ENCODE measurements around the gene KIAA0040.

KIAA0040 gene

GRCh38 chr1:175200678-175201521 is 8.3 kb upstream of the KIAA0040 start:
- DNase-seq, result no peak

GRCh38 chr1:175198332-175198731 is 5.8 kb upstream of the KIAA0040 start:
- no peak for DNase-seq

GRCh38 chr1:175197531-175197930 is 5.0 kb upstream of the KIAA0040 start:
- DNase-seq, result no peak

GRCh38 chr1:175195798-175196197 is 3.2 kb upstream of the KIAA0040 start:
- no peak for DNase-seq

- no peak for DNase-seq
These were observed 2.7 kb upstream of the KIAA0040 start for GRCh38 chr1:175195281-175195680.

- DNase-seq, result no peak
These were observed 943 bp upstream of the KIAA0040 start for GRCh38 chr1:175193527-175193910.

GRCh38 chr1:175192111-175192629 is 406 bp downstream of the KIAA0040 start:
- DNase-seq, result no peak

GRCh38 chr1:175191659-175192058 is 917 bp downstream of the KIAA0040 start:
- DNase-seq, result no peak

- DNase-seq, result peak; percentile 25
These were observed 3.6 kb downstream of the KIAA0040 start for GRCh38 chr1:175188936-175189335.

- DNase-seq, result no peak
These were observed 6.0 kb downstream of the KIAA0040 start for GRCh38 chr1:175186433-175187160.

- DNase-seq, result no peak
These were observed 6.7 kb downstream of the KIAA0040 start for GRCh38 chr1:175185903-175186302.

- DNase-seq, result no peak
These were observed 9.0 kb downstream of the KIAA0040 start for GRCh38 chr1:175183586-175183985.

GRCh38 chr1:175182201-175182746 is 10.3 kb downstream of the KIAA0040 start:
- DNase-seq, result no peak

GRCh38 chr1:175179837-175180590 is 12.6 kb downstream of the KIAA0040 start:
- DNase-seq, result no peak

- DNase-seq, result no peak
These were observed 14.1 kb downstream of the KIAA0040 start for GRCh38 chr1:175178456-175178855.

- no peak for DNase-seq
These were observed 14.5 kb downstream of the KIAA0040 start for GRCh38 chr1:175178056-175178455.

- DNase-seq, result no peak
These were observed 16.3 kb downstream of the KIAA0040 start for GRCh38 chr1:175176246-175176645.

- DNase-seq, result no peak
These were observed 18.1 kb downstream of the KIAA0040 start for GRCh38 chr1:175174309-175175102.

- DNase-seq, result no peak
These were observed 19.0 kb downstream of the KIAA0040 start for GRCh38 chr1:175173531-175173930.

GRCh38 chr1:175172503-175172902 is 20.1 kb downstream of the KIAA0040 start:
- no peak for DNase-seq

GRCh38 chr1:175171036-175171913 is 21.3 kb downstream of the KIAA0040 start:
- no peak for DNase-seq
